Endothelial cell of umbilical vein (primary cell): ENCODE data around the gene STK17A. TPM values are rescaled to one million over a fixed set of nuclear protein-coding genes. Genes with fewer than 3 reads are reported as not detected.

ENCODE experiments used
- BruUV-seq: library from RNA; stranded (reverse); fragments of 400-500 nt; replicated peaks from 2 replicates; lab custom pipeline; 2021; lab: Mats Ljungman, UMichigan
- CTCF ChIA-PET: fragments of 300-600, 350-600 bp; sonication (Branson Sonifier 250); formaldehyde crosslinking; loops from one replicate; lab custom pipeline; 2021; ENCODE audit warnings: antibody characterized with exemption, inconsistent platforms; lab: Charles Lee
- POLR2A ChIA-PET: fragments of 300-600, 350-600 bp; sonication (Branson Sonifier 250); formaldehyde crosslinking; loops from one replicate; lab custom pipeline; 2021; ENCODE audit warnings: antibody characterized with exemption, inconsistent platforms; lab: Charles Lee
- DNase-seq: peaks from one replicate; pipeline ENCODE4 v3.0.0-alpha.2; 2011; ENCODE audit warnings: low read depth, low spot score
- FAIRE-seq: peaks from 2 replicates; lab custom pipeline; 2011; peaks lifted over from hg19 to GRCh38; lab: Jason Lieb, UNC
- H2AFZ ChIP-seq: 2 replicates; pipeline ENCODE4 v1.6.0; 2012; ENCODE audit warnings: low read depth, low read length, control low read depth, inconsistent platforms
- H3K27ac ChIP-seq: 2 replicates; pipeline ENCODE4 v1.5.1; 2011; ENCODE audit warnings: low read depth, mild to moderate bottlenecking, control low read depth, low read length, moderate library complexity; ENCODE audit not compliant: insufficient read depth
- H3K27me3 ChIP-seq, 2 experiments: 2 replicates each; pipeline versions ENCODE4 v1.6.0 to v1.6.1; 2011; ENCODE audit warnings: low read length in 2 of 2, mixed read lengths in 1 of 2; ENCODE audit not compliant: control insufficient read depth in 2 of 2, insufficient read depth in 2 of 2
- H3K36me3 ChIP-seq, 2 experiments: 2 replicates in 1 of 2; 3 replicates in 1 of 2; pipeline ENCODE4 v1.5.1; 2011; ENCODE audit warnings: low read length in 2 of 2, mild to moderate bottlenecking in 1 of 2, moderate library complexity in 1 of 2; ENCODE audit not compliant: control insufficient read depth in 2 of 2, insufficient read depth in 2 of 2; ENCODE audit errors: extremely low read depth in 1 of 2
- H3K4me1 ChIP-seq: 3 replicates; pipeline ENCODE4 v1.5.1; 2011; ENCODE audit warnings: mild to moderate bottlenecking, low read length; ENCODE audit not compliant: control insufficient read depth, insufficient read depth; ENCODE audit errors: extremely low read depth
- H3K4me2 ChIP-seq: 2 replicates; pipeline ENCODE4 v1.6.1; 2011; ENCODE audit warnings: low read length, control low read depth, mixed read lengths; ENCODE audit not compliant: insufficient read depth
- H3K4me3 ChIP-seq, 3 experiments: fragments of 200-600 bp in 1 of 3; sonication (generic), shearing (Covaris generic) in 1 of 3; replicated peaks in 1 of 3; 2 replicates each; pipeline ENCODE4 v1.5.1; 2011 to 2016; ENCODE audit warnings: control low read depth in 3 of 3, low read length in 3 of 3, mild to moderate bottlenecking in 2 of 3, inconsistent platforms in 1 of 3, low read depth in 1 of 3, moderate library complexity in 1 of 3; ENCODE audit not compliant: insufficient read depth in 1 of 3
- H3K79me2 ChIP-seq: 2 replicates; pipeline ENCODE4 v1.6.0; 2012; ENCODE audit warnings: low read length, inconsistent platforms; ENCODE audit not compliant: control insufficient read depth, insufficient read depth
- H3K9ac ChIP-seq: replicated peaks from 2 replicates; pipeline ENCODE3; 2011; ENCODE audit warnings: low read length, control low read depth; ENCODE audit not compliant: insufficient read depth; ENCODE audit errors: extremely low read depth
- H3K9me1 ChIP-seq: replicated peaks from 3 replicates; pipeline ENCODE4 v1.6.0; 2011; ENCODE audit warnings: mild to moderate bottlenecking, low read length; ENCODE audit not compliant: control insufficient read depth, insufficient read depth; ENCODE audit errors: extremely low read depth
- H3K9me3 ChIP-seq: replicated peaks from 2 replicates; pipeline ENCODE4 v1.5.1; 2012; ENCODE audit warnings: low read length, inconsistent platforms; ENCODE audit not compliant: control insufficient read depth, insufficient read depth
- H4K20me1 ChIP-seq: replicated peaks from 2 replicates; pipeline ENCODE3; 2011; ENCODE audit warnings: mild to moderate bottlenecking, low read length; ENCODE audit not compliant: control insufficient read depth, insufficient read depth; ENCODE audit errors: extremely low read depth
- CTCF ChIP-seq, 2 donors: IDR thresholded peaks; 1 replicate in 1 of 2; 2 replicates in 1 of 2; pipeline ENCODE4 v1.5.1; 2011; ENCODE audit warnings: low read length in 2 of 2, mild to moderate bottlenecking in 2 of 2, moderate library complexity in 2 of 2, control low read depth in 1 of 2, inconsistent platforms in 1 of 2, low read depth in 1 of 2; ENCODE audit not compliant: insufficient read depth in 1 of 2; ENCODE audit errors: extremely low read depth in 1 of 2
- EZH2 ChIP-seq: IDR thresholded peaks from 2 replicates; pipeline ENCODE4 v1.6.1; 2012; ENCODE audit warnings: borderline replicate concordance, low read depth, mild to moderate bottlenecking, moderate library complexity, low read length, inconsistent platforms; ENCODE audit not compliant: severe bottlenecking
- FOS ChIP-seq: IDR thresholded peaks from 2 replicates; pipeline ENCODE4 v1.6.1; 2011; ENCODE audit warnings: mild to moderate bottlenecking, low read length, moderate library complexity, borderline replicate concordance; ENCODE audit not compliant: insufficient read depth
- GATA2 ChIP-seq: IDR thresholded peaks from 2 replicates; pipeline ENCODE4 v1.7.0; 2011; ENCODE audit warnings: low read depth, mild to moderate bottlenecking, moderate library complexity, mixed read lengths, low read length; ENCODE audit not compliant: insufficient read length, insufficient read depth
- JUN ChIP-seq: IDR thresholded peaks from 2 replicates; pipeline ENCODE4 v1.6.1; 2011; ENCODE audit warnings: borderline replicate concordance, low read depth; ENCODE audit not compliant: insufficient read length, insufficient read depth
- MAX ChIP-seq: IDR thresholded peaks from 2 replicates; pipeline ENCODE4 v1.6.1; 2011; ENCODE audit not compliant: insufficient read depth, insufficient read length
- MYC ChIP-seq: IDR thresholded peaks from one replicate; pipeline ENCODE4 v1.6.1; 2011; ENCODE audit warnings: mild to moderate bottlenecking, low read depth, low read length
- POLR2A ChIP-seq: IDR thresholded peaks from 2 replicates; pipeline ENCODE4 v1.6.1; 2012; ENCODE audit warnings: low read depth, mild to moderate bottlenecking, control low read depth, low read length
- POLR2AphosphoS5 ChIP-seq: IDR thresholded peaks from 2 replicates; pipeline ENCODE4 v1.6.1; 2012; ENCODE audit warnings: low read depth, mild to moderate bottlenecking, control low read depth, low read length, moderate library complexity; ENCODE audit not compliant: insufficient read depth
- dilution Hi-C: fragments of 300-500 bp; cut with MboI; formaldehyde crosslinking; loops from one replicate; pipeline ENCODE4 v1.15.0; 2019; ENCODE audit warnings: low sequenced_read_pairs; ENCODE audit not compliant: extremely low pct_ligation_motif_present
- intact Hi-C: fragments of 100-400 bp; cut with micrococcal nuclease; formaldehyde crosslinking; loops from one replicate; pipeline ENCODE4 v1.10.0; 2022
- polyA plus RNA-seq, 4 experiments: library from polyadenylated mRNA; depleted of rRNA in 3 of 4; stranded (reverse) in 3 of 4; unstranded in 1 of 4; fragments of >200 nt; gene quantifications; 2 replicates each; pipeline versions ENCODE4 v1.2.1 to v1.2.3, GENCODE V29; 2011 to 2012; ENCODE audit warnings: missing spikeins in 1 of 4
- total RNA-seq: library from RNA; stranded (reverse); gene quantifications from 2 replicates; pipeline ENCODE4 v1.2.3, GENCODE V29; 2021

Gene STK17A
- total and polyA plus RNA-seq, 2 donors (not counting 3 experiments of a cell fraction or from before 2014, with no cell fraction given), result 11.7 to 58.8 TPM

- FAIRE-seq, result no peak
- TF ChIP-seq JUN (no peak), CTCF (IDR thresholded peaks at IDR 0.05; ENCODE audit: extremely low read depth in 1 of 2, insufficient read depth in 1 of 2, low read depth in 1 of 2, low read length in 2 of 2) (no peak), MYC (no peak), POLR2AphosphoS5 (no peak), EZH2 (no peak), MAX (no peak), GATA2 (no peak), FOS (no peak), POLR2A (no peak)
- dilution Hi-C loops, result no loop called here
- Histone ChIP-seq H3K9ac (no peak overlapping the region), H4K20me1 (no peaks in the 10 kb centered on the region), H2AFZ (no peak overlapping the region), H3K36me3 (no peaks in the 10 kb centered on the region), H3K4me3 (no peak overlapping the region), H3K9me3 (no peaks in the 10 kb centered on the region), H3K79me2 (no peaks in the 10 kb centered on the region), H3K27ac (no peak overlapping the region), H3K9me1 (no peaks in the 10 kb centered on the region), H3K27me3 (peaks cover 16 to 28% of the 10 kb centered on the region in 2 experiments), H3K4me2 (no peak overlapping the region), H3K4me1 (peaks cover 2% of the 10 kb centered on the region)
- BruUV-seq, result no TSS peak
- no peak for DNase-seq
- ChIA-PET POLR2A (no interaction called here), CTCF (interaction anchor here (0.7 to 2.0 kb wide), 3 partner anchors 20 to 138 kb away, joined by 3 to 5 read pairs (median 5); partner anchors contain the start of gene STK17A)
- intact Hi-C loops, result no loop called here
Measured at GRCh38 chr7:43562383-43562782, 20.5 kb upstream of the STK17A start.
